K562 (cell line): ENCODE measurements around the gene ARMC2. TPM values are rescaled to one million over a fixed set of nuclear protein-coding genes. Genes with fewer than 3 reads are reported as not detected.

Experiments used
- ATAC-seq: fragments of 200-7000 bp; cut with Tn5 transposase; 3 replicates; pipeline ENCODE4 v1.9.1; 2020; ENCODE audit warnings: moderate library complexity
- BruUV-seq: library from RNA; stranded (reverse); fragments of 400-500 nt; replicated peaks from 2 replicates; lab custom pipeline; 2021; lab: Mats Ljungman, UMichigan
- CTCF ChIA-PET: fragments of 300-600 bp; formaldehyde crosslinking; extraction: SDS; loops from one replicate; lab custom pipeline; 2021; ENCODE audit warnings: low intra/inter-chr PET ratio; lab: Yijun Ruan, JAX
- POLR2A ChIA-PET: fragments of 300-600, 350-650 bp; sonication (Branson Sonifier 250); formaldehyde crosslinking; extraction: SDS; loops from one replicate; lab custom pipeline; 2021; ENCODE audit warnings: antibody characterized with exemption, inconsistent platforms; lab: Yijun Ruan, JAX
- DNase-seq, 4 experiments: peaks; one replicate each; pipeline versions ENCODE4 v3.0.0 to v3.0.0-alpha.2; 2011 to 2018; ENCODE audit warnings: low spot score in 3 of 4, mixed read lengths in 3 of 4; ENCODE audit errors: extremely low read depth in 1 of 4
- FAIRE-seq: peaks from 2 replicates; lab custom pipeline; 2011; peaks lifted over from hg19 to GRCh38; lab: Jason Lieb, UNC
- H2AFZ ChIP-seq: 2 replicates; pipeline ENCODE4 v1.6.0; 2011; ENCODE audit warnings: low read depth, low read length, control low read depth, inconsistent platforms
- H3K27ac ChIP-seq: fragments of 200-600 bp; 3 replicates; pipeline ENCODE4 v1.8.0; 2011; ENCODE audit warnings: low read depth, mild to moderate bottlenecking, control low read depth, inconsistent platforms, low read length, moderate library complexity, mixed read lengths; ENCODE audit errors: extremely low read depth
- H3K27me3 ChIP-seq, 2 experiments: fragments of 300-600 bp in 1 of 2; 2 replicates in 1 of 2; 3 replicates in 1 of 2; pipeline versions ENCODE4 v1.6.0 to v1.8.0; 2011; ENCODE audit warnings: inconsistent platforms in 2 of 2, low read length in 2 of 2, mild to moderate bottlenecking in 1 of 2, mixed read lengths in 1 of 2, moderate library complexity in 1 of 2; ENCODE audit not compliant: control insufficient read depth in 2 of 2, insufficient read depth in 2 of 2
- H3K36me3 ChIP-seq: fragments of 300-600 bp; 3 replicates; pipeline ENCODE4 v1.8.0; 2011; ENCODE audit warnings: mild to moderate bottlenecking, low read length, inconsistent platforms; ENCODE audit not compliant: control insufficient read depth, insufficient read depth
- H3K4me1 ChIP-seq, 2 experiments: fragments of 200-600 bp in 1 of 2; replicated peaks in 1 of 2; 2 replicates in 1 of 2; 3 replicates in 1 of 2; pipeline versions ENCODE4 v1.5.1 to v1.8.0; 2011; ENCODE audit warnings: inconsistent platforms in 2 of 2, low read length in 2 of 2, mild to moderate bottlenecking in 1 of 2, mixed read lengths in 1 of 2, moderate library complexity in 1 of 2; ENCODE audit not compliant: control insufficient read depth in 2 of 2, insufficient read depth in 2 of 2
- H3K4me2 ChIP-seq: 2 replicates; pipeline ENCODE4 v1.6.1; 2011; ENCODE audit warnings: low read length, control low read depth, inconsistent platforms, mixed read lengths; ENCODE audit not compliant: insufficient read depth
- H3K4me3 ChIP-seq: fragments of 200-600 bp; sonication (generic), shearing (Covaris generic); 2 replicates; pipeline ENCODE4 v1.5.1; 2016; ENCODE audit warnings: control low read depth, inconsistent platforms
- H3K79me2 ChIP-seq: fragments of 200-600 bp; 3 replicates; pipeline ENCODE4 v1.8.0; 2011; ENCODE audit warnings: low read length, inconsistent platforms; ENCODE audit not compliant: control insufficient read depth, insufficient read depth
- H3K9ac ChIP-seq, 2 experiments: 2 replicates each; pipeline versions ENCODE4 v1.6.0 to v1.6.1; 2011; ENCODE audit warnings: low read depth in 2 of 2, low read length in 2 of 2, control low read depth in 1 of 2, inconsistent platforms in 1 of 2, mild to moderate bottlenecking in 1 of 2, mixed read lengths in 1 of 2; ENCODE audit not compliant: insufficient read depth in 1 of 2
- H3K9me1 ChIP-seq: one replicate; pipeline ENCODE4 v1.6.0; 2011; ENCODE audit warnings: inconsistent platforms, mild to moderate bottlenecking, low read length, moderate library complexity; ENCODE audit not compliant: control insufficient read depth, insufficient read depth
- H3K9me3 ChIP-seq: replicated peaks from 2 replicates; pipeline ENCODE4 v1.5.1; 2011; ENCODE audit warnings: low read depth, low read length, inconsistent platforms; ENCODE audit not compliant: control insufficient read depth, insufficient read depth
- H4K20me1 ChIP-seq: replicated peaks from 2 replicates; pipeline ENCODE4 v1.6.1; 2011; ENCODE audit warnings: low read length, inconsistent platforms, mixed read lengths; ENCODE audit not compliant: control insufficient read depth, insufficient read depth
- ATF7 ChIP-seq: fragments of 450-650 bp; IDR thresholded peaks from 2 replicates; pipeline ENCODE4 v1.7.1; 2014; ENCODE audit warnings: mild to moderate bottlenecking, moderate library complexity
- CHD4 ChIP-seq: fragments of 200-600 bp; sonication (generic); IDR thresholded peaks from 3 replicates; pipeline ENCODE4 v1.6.1; 2012; ENCODE audit warnings: low read depth, mild to moderate bottlenecking, mixed read lengths, low read length, inconsistent platforms; ENCODE audit not compliant: insufficient read depth, insufficient replicate concordance, poor library complexity, severe bottlenecking
- CREM ChIP-seq: IDR thresholded peaks from 2 replicates; pipeline ENCODE4 v1.6.1; 2014; ENCODE audit warnings: antibody characterized with exemption, low read depth
- E2F3 ChIP-seq: fragments of 250-450 bp; sonication (Bioruptor Pico); IDR thresholded peaks from 2 replicates; pipeline ENCODE4 v1.4.0; 2020; ENCODE audit warnings: mild to moderate bottlenecking
- EP400 ChIP-seq: fragments of 450-650 bp; IDR thresholded peaks from 2 replicates; pipeline ENCODE4 v1.6.1; 2017; ENCODE audit warnings: antibody characterized with exemption, mild to moderate bottlenecking, moderate library complexity
- FOXA1 ChIP-seq: fragments of 450-650 bp; IDR thresholded peaks from 2 replicates; pipeline ENCODE4 v1.6.1; 2016; ENCODE audit warnings: mild to moderate bottlenecking, borderline replicate concordance
- ILK ChIP-seq: fragments of 450-650 bp; IDR thresholded peaks from 2 replicates; pipeline ENCODE4 v1.6.1; 2016; ENCODE audit warnings: missing genetic modification characterization, low read depth, mild to moderate bottlenecking, missing compliant biosample characterization, moderate library complexity, borderline replicate concordance
- KLF10 ChIP-seq: fragments of 250-450 bp; sonication (Bioruptor Pico); IDR thresholded peaks from 2 replicates; pipeline ENCODE4 v1.6.1; 2021; ENCODE audit warnings: matching md5 sums
- NR2C1 ChIP-seq, 2 experiments: fragments of 450-650 bp; IDR thresholded peaks; 2 replicates each; pipeline ENCODE4 v1.6.1; 2017; ENCODE audit warnings: mild to moderate bottlenecking in 2 of 2, antibody characterized with exemption in 1 of 2, inconsistent platforms in 1 of 2, missing compliant biosample characterization in 1 of 2, missing genetic modification characterization in 1 of 2
- POU5F1 ChIP-seq: fragments of 150-350 bp; IDR thresholded peaks from 2 replicates; pipeline ENCODE4 v1.6.1; 2014; ENCODE audit warnings: borderline replicate concordance, low read length, low read depth, mild to moderate bottlenecking; ENCODE audit not compliant: partially characterized antibody
- RBBP5 ChIP-seq: fragments of 200-600 bp; sonication (generic); IDR thresholded peaks from 2 replicates; pipeline ENCODE4 v1.6.1; 2012; ENCODE audit warnings: borderline replicate concordance, mild to moderate bottlenecking, low read length, control low read depth, inconsistent platforms; ENCODE audit not compliant: insufficient read depth, poor library complexity, severe bottlenecking
- RFX1 ChIP-seq: fragments of 450-650 bp; IDR thresholded peaks from 2 replicates; pipeline ENCODE4 v1.6.1; 2016; ENCODE audit warnings: mild to moderate bottlenecking, moderate library complexity
- SREBF2 ChIP-seq: sonication (generic); formaldehyde crosslinking; IDR thresholded peaks from 2 replicates; pipeline ENCODE4 v1.4.0; 2020; ENCODE audit warnings: mild to moderate bottlenecking, missing genetic modification reagents
- TEAD2 ChIP-seq: fragments of 450-650 bp; IDR thresholded peaks from 2 replicates; pipeline ENCODE4 v1.6.1; 2016; ENCODE audit warnings: missing genetic modification characterization, control low read depth, missing compliant biosample characterization
- ZNF224 ChIP-seq: sonication (generic); formaldehyde crosslinking; IDR thresholded peaks from 2 replicates; pipeline ENCODE4 v1.8.0; 2022; ENCODE audit warnings: mild to moderate bottlenecking, missing genetic modification reagents
- ZNF764 ChIP-seq: fragments of 250-450 bp; sonication (Bioruptor Pico); IDR thresholded peaks from 2 replicates; pipeline ENCODE4 v1.4.0; 2020; ENCODE audit warnings: low read depth, mild to moderate bottlenecking, moderate library complexity
- ZNF780A ChIP-seq: fragments of 250-450 bp; sonication (Bioruptor Pico); IDR thresholded peaks from 2 replicates; pipeline ENCODE4 v1.5.0; 2021; ENCODE audit warnings: mild to moderate bottlenecking
- WGBS: fragments of 100-300 bp; shearing (Covaris generic); methylation state at CpG from one replicate; pipeline ENCODE4 v1.1.6; 2016; ENCODE audit warnings: low coverage, mixed read lengths; ENCODE audit not compliant: insufficient coverage; ENCODE audit errors: missing lambda C conversion rate; 5-methylcytosine and 5-hydroxymethylcytosine counted together
- in situ Hi-C: fragments of 300-500 bp; cut with MboI; formaldehyde crosslinking; loops from 4 replicates; pipeline ENCODE4 v1.15.0; 2018; ENCODE audit warnings: inconsistent platforms, mixed read lengths
- intact Hi-C: fragments of 100-400 bp; cut with micrococcal nuclease; formaldehyde crosslinking; loops from 2 replicates; pipeline ENCODE4 v1.14.2; 2022
- polyA plus RNA-seq, 8 experiments: library from polyadenylated mRNA; depleted of rRNA in 4 of 8; stranded (reverse) in 5 of 8; unstranded in 3 of 8; fragments of >200 nt; fragmentation: Nextera tagmentation in 2 of 8; fragmentation: Illumina TruSeq in 1 of 8; extraction: Ambion mirVana in 2 of 8; extraction: Trizol in 1 of 8; gene quantifications; 2 replicates each; pipeline versions ENCODE4 v1.2.1 to v1.2.3, GENCODE V29; 2011 to 2014; ENCODE audit warnings: inconsistent platforms in 1 of 8, missing spikeins in 1 of 8
- total RNA-seq, 7 experiments: library from RNA; depleted of rRNA in 6 of 7; stranded (reverse); fragments of >200 nt in 6 of 7; fragmentation: Illumina TruSeq in 2 of 7; extraction: Trizol in 2 of 7; gene quantifications; 2 replicates each; pipeline versions ENCODE4 v1.2.1 to v1.2.3, GENCODE V29; 2011 to 2021; ENCODE audit warnings: low replicate concordance in 1 of 7
- TF ChIP-seq, protein P1 (sequence below): fragments of 450-650 bp; formaldehyde crosslinking; IDR thresholded peaks from 2 replicates; pipeline ENCODE4 v1.4.0; 2022; ENCODE audit warnings: mild to moderate bottlenecking, moderate library complexity
- TF ChIP-seq, protein P2 (sequence below): IDR thresholded peaks from 2 replicates; pipeline ENCODE4 v1.6.1; 2016; ENCODE audit warnings: missing genetic modification characterization, missing compliant biosample characterization

ARMC2 gene
- total and polyA plus RNA-seq, 9 of the 15 experiments (the other 6 are each of a cell fraction or from before 2014, with no cell fraction given): 0.14 to 3.0 (median 0.82) TPM

DNA sequence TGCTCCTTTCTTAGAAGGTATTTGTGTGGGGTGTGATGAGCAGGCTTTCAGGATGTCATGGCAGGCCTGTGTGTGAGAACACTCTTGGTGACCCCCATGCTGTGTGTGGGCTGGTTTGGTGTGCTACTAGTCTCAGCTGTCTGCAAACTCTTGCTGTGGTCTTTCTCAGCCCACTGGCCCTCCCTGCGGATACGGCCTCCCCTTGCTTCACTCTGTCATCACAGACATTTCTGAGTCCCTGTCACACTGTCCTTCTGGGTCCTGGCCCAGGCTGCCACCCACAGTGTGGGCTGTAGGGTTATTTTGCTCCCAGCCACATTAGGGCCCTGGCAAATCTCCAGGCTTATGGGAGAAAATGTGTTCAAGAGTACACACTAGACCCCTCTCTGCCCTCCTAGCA, 39.0 kb upstream of the ARMC2 start:
- H3K9me1 ChIP-seq: no peaks in the 10 kb centered on the region
- no peak overlapping the region for H3K9ac ChIP-seq
- ATAC-seq: no peak
- no peaks in the 10 kb centered on the region for H3K36me3 ChIP-seq
- H4K20me1 ChIP-seq: 0 out of 2 replicates have a peak, but pooled peaks cover 5% of the 10 kb centered on the region
- in situ Hi-C loops (no loop called here), intact Hi-C loops (no loop called here)
- no peak overlapping the region for H3K4me3 ChIP-seq
- no peak overlapping the region for H2AFZ ChIP-seq
- FAIRE-seq: no peak
- POLR2A ChIA-PET: no interaction called here
- no peaks in the 10 kb centered on the region for H3K4me1 ChIP-seq
- CTCF ChIA-PET: no interaction called here
- no peak overlapping the region for H3K27ac ChIP-seq
- H3K4me2 ChIP-seq: no peak overlapping the region
- WGBS: 14% methylated on average over 2 of the region's 2 CpGs
- peaks cover 3 to 35% of the 10 kb centered on the region in 2 experiments; a peak in 3 of 5 replicates for H3K27me3 ChIP-seq
- H3K9me3 ChIP-seq: no peaks in the 10 kb centered on the region
- H3K79me2 ChIP-seq: no peaks in the 10 kb centered on the region
- DNase-seq: no peak
- BruUV-seq: no TSS peak
- TF ChIP-seq RFX1: no peak
- no peak for TF ChIP-seq ZNF764 (CRISPR knock-in tag)
- no peak for TF ChIP-seq ZNF780A (CRISPR knock-in tag)
- TF ChIP-seq FOXA1: no peak
- TF ChIP-seq, protein P1, sequence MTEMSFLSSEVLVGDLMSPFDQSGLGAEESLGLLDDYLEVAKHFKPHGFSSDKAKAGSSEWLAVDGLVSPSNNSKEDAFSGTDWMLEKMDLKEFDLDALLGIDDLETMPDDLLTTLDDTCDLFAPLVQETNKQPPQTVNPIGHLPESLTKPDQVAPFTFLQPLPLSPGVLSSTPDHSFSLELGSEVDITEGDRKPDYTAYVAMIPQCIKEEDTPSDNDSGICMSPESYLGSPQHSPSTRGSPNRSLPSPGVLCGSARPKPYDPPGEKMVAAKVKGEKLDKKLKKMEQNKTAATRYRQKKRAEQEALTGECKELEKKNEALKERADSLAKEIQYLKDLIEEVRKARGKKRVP (CRISPR knock-in tag): no peak
- TF ChIP-seq CHD4: no peak
- TF ChIP-seq ILK (tag): no peak
- TF ChIP-seq EP400: no peak
- TF ChIP-seq ATF7: no peak
- TF ChIP-seq CREM: no peak
- TF ChIP-seq, protein P2, sequence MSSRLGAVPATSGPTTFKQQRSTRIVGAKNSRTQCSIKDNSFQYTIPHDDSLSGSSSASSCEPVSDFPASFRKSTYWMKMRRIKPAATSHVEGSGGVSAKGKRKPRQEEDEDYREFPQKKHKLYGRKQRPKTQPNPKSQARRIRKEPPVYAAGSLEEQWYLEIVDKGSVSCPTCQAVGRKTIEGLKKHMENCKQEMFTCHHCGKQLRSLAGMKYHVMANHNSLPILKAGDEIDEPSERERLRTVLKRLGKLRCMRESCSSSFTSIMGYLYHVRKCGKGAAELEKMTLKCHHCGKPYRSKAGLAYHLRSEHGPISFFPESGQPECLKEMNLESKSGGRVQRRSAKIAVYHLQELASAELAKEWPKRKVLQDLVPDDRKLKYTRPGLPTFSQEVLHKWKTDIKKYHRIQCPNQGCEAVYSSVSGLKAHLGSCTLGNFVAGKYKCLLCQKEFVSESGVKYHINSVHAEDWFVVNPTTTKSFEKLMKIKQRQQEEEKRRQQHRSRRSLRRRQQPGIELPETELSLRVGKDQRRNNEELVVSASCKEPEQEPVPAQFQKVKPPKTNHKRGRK: no peak
- TF ChIP-seq RBBP5: no peak
- TF ChIP-seq POU5F1: no peak
- TF ChIP-seq TEAD2 (tag): no peak
- no peak for TF ChIP-seq KLF10 (CRISPR knock-in tag)
- no peak for TF ChIP-seq E2F3 (CRISPR knock-in tag)
- TF ChIP-seq SREBF2 (CRISPR knock-in tag): no peak
- no peak for TF ChIP-seq ZNF224 (CRISPR knock-in tag)
- TF ChIP-seq NR2C1 (IDR thresholded peaks at IDR 0.05): no peak
- no peak for TF ChIP-seq NR2C1 (tag; IDR thresholded peaks at IDR 0.05)
